Measurements from ENCODE around the gene NCOA1. TPM values are rescaled to one million over a fixed set of nuclear protein-coding genes. Genes with fewer than 3 reads are reported as not detected.
A peak's percentile ranks its signal among the peaks of the same experiment; 100 is the strongest.

Gene NCOA1
- total and polyA plus RNA-seq, 10 of the 15 experiments (the other 5 are each of a cell fraction or from before 2014, with no cell fraction given), result 1.8 to 35.6 (median 6.1) TPM

GRCh38 chr2:24586955-24587354, 95.9 kb downstream of the NCOA1 start (continued):
- TF ChIP-seq PRDM15 (CRISPR knock-in tag; IDR thresholded peaks at IDR 0.05) (no peak), BMI1 (IDR thresholded peaks at IDR 0.05; ENCODE audit: borderline replicate concordance) (no peak), CEBPZ (IDR thresholded peaks at IDR 0.05; ENCODE audit: low read depth, low read length) (no peak), ZNF622 (IDR thresholded peaks at IDR 0.05) (no peak), STAT3 (IDR thresholded peaks at IDR 0.05; ENCODE audit: low read depth, low read length) (no peak), TARDBP (IDR thresholded peaks at IDR 0.05; ENCODE audit: borderline replicate concordance) (no peak), HDGF (IDR thresholded peaks at IDR 0.05) (no peak), ZBTB4 (CRISPR knock-in tag; IDR thresholded peaks at IDR 0.05) (no peak), NBN (IDR thresholded peaks at IDR 0.05) (no peak; the same call in 1 of the 2 replicates), YBX1 (IDR thresholded peaks at IDR 0.05) (no peak), ZBTB11 (CRISPR knock-in tag; IDR thresholded peaks at IDR 0.05) (no peak), SMARCA5 (IDR thresholded peaks at IDR 0.05) (no peak), JUND (IDR thresholded peaks at IDR 0.05; ENCODE audit: low read depth, low read length) (no peak), ESRRA (IDR thresholded peaks at IDR 0.05; ENCODE audit: low read length) (no peak), NFIC (IDR thresholded peaks at IDR 0.05; ENCODE audit: low read depth, low read length) (peak; percentile 89), DPF2 (IDR thresholded peaks at IDR 0.05) (no peak), MEF2A (IDR thresholded peaks at IDR 0.05; ENCODE audit: insufficient read depth, low read depth, low read length) (peak; percentile 35; the same call in 1 of the 2 replicates), NFYB (IDR thresholded peaks at IDR 0.05; ENCODE audit: insufficient read depth, low read depth, low read length) (no peak)

All from GM12878 (cell line).